ENCODE data around the gene PREB.
"Not testable (repeated sequence)": the region's sequence is repeated elsewhere in the genome, so short reads cannot be mapped to it uniquely, and the experiment has no call there.

PREB gene

DNA sequence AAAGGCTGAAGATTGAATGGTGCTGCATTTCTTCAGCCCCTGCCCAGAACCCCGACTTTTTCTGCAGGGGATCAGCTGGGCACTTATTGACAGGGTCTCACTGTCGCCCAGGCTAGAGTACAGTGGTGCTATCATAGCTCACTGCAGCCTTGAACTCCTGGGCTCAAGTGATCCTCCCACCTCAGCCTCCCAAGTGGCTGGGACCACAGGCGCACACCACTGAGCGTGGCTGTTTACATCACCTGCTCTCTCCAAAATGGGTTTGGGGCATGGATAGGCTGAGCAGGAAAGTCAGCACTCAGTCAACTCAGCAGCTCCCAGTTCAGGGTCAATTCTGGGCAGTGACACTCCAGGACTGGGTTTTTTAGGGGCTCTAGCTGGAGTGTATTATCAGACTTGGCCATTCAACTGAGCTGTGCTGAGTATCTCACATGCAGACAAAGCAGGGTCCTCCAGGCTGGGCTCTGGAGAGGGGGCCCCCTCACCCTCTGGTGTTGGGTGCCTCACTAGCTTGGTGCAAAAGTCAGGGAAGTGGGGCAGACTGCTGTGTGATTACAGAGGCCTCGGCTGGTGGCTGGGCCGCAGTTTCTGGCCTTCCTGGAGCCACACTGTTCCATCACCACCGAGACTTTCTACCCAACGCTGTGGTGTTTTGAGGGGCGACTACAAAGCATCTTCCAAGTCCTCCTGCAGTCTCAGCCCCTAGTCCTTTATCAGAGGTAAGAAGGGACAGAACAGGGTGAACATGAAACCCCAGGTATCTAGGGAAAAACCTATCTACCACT, 6.4 kb downstream of the PREB start:
- DNase-seq (ENCODE audit: low read depth in 4 of 4, low spot score in 1 of 4) = no peak

DNA sequence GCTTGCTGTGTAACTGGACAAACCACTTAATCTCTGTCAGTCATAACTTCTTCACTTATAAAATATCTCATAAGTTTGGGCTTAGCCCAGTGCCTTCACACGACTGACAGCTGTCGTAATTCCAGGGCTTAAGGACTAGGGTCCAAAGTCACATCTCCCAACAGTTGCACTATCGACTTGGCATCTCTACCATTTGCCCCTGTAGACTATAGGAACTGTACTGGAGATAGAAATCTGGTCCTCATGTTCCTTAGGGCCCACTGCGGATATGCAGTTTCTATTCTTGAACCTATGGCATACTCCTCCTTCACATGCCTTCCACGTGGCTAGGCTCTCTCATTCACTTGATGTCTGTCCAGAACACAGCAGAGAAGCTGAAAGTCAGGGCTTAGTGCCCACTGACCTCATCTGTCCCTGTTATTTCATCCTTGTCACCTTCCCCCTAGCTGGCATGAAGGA, 8.2 kb downstream of the PREB start:
- DNase-seq (ENCODE audit: low read depth in 4 of 4, low spot score in 1 of 4) = no peak

DNA sequence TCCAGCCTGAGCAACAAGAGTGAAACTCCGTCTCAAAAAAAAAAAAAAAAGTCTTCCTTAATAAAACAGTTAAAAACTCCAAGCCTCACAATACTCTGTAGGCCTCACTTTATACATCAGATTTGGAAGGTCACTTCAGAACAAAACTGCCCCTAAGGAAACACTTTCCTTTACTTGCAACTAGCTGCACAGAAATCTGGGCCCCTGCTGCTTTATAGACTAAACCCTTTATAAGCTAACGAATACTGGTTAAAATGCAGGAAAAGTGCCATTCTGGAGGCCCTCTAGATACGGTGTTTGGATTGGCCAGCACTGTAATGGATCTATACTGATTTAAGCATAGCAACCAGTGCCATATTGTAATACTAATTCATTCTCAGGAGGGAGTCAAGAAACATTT, 9.3 kb downstream of the PREB start:
- no peak for DNase-seq (ENCODE audit: low read depth in 4 of 4, low spot score in 1 of 4)

DNA sequence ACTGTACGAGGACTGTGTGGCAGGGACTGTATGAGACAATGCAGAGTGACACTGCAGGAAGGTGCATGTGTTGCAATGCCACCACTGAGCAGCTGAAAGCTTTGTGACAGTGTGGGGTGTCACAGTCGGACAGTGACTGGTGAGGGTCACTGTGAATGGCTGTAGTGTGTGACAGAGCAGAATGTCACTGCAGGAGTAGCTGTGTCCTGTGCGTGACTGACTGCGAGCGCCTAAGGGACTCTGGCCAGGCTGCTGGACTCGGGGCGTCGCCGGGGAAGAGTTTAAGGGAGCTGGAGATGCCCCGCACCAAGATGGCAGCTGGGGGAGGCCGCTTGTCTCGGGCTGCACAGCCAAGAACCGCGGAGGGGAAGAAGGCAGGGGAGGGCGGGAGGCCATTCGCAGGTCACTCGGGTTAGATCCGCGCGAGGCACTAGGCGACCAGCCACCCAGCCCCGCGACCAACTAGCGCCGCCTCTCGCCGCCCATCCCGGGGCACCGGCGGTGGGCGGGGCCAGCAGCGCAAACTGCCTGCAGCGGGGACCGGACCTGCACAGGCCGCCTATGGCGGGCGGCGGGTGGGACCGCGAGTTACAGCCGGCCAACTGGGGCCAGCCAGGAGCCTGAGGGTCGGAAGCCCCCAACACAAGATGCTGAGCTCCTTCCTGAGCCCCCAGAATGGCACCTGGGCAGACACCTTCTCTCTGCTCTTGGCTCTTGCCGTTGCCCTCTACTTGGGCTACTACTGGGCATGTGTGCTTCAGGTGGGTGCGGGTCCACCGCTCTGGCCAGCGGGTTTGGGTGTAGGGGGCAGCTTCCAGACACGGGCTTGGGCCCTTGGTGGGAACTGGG, 10.9 kb downstream of the PREB start, which contains the start of gene ABHD1:
Gene ABHD1, plus strand, starts transcription at position 514 of the 849 bp plus-strand sequence. Its CDS starts 134 bp downstream, at position 648.
- peak in 3 of 4 experiments; percentile 24 to 49 (median 24) for DNase-seq (ENCODE audit: low read depth in 4 of 4, low spot score in 1 of 4)

DNA sequence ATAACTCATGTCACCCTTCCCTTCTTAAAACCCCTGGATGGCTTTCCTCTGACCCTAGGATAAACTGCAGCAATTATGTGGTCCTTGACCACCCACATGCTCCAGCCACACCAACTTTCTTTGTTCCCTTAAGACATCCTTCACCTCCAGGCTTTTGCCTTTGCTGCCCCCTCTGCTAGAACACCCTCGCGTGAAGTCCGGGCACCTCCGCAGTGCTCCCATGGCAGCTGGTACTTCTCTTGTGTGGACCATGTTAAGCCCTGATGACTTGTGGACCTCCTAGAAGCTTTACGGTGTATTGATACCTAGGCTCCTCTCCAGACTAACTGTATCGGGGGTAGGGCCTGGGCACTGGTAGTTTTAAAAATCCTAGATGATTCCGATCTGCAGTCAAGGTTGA, 11.6 kb downstream of the PREB start:
- no peak for DNase-seq (ENCODE audit: low read depth in 4 of 4, low spot score in 1 of 4)

DNA sequence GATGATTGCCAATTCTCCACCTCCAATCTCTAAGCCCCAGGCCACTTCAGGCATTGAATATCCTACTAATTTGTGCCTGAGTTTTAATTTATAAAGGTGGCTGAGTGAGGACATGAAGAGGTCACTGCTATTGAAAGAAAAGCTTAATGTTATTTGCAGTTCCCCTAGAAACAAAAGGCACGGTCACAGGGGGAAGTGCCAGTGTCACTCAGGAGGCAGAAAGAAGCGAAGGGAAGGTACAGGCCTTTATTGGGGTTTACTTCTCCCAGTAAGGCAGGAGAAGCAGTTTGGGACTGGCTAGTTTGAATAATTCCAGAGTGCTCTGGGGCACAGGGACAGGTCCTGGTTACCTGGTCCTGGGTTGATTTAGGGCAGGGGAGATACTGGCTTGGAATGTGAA, 12.5 kb downstream of the PREB start:
- DNase-seq (ENCODE audit: low read depth in 4 of 4, low spot score in 1 of 4) = no peak

DNA sequence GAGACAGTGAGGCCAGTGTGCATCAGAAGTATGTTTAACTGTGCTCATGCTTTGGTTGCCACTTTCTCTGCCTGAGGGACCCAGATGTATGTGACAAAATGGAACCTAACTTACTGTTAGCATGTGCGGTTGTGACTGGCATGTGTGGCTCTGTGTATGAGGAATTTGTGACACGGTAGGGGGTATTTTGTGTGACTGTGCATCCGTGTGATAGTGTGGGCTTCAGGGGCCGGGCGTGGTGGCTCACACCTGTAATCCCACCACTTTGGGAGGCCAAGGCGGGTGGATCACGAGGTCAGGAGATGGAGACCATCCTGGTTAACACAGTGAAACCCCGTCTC, 15.1 kb downstream of the PREB start:
- DNase-seq (ENCODE audit: low read depth in 4 of 4, low spot score in 1 of 4) = not testable (repeated sequence)

DNA sequence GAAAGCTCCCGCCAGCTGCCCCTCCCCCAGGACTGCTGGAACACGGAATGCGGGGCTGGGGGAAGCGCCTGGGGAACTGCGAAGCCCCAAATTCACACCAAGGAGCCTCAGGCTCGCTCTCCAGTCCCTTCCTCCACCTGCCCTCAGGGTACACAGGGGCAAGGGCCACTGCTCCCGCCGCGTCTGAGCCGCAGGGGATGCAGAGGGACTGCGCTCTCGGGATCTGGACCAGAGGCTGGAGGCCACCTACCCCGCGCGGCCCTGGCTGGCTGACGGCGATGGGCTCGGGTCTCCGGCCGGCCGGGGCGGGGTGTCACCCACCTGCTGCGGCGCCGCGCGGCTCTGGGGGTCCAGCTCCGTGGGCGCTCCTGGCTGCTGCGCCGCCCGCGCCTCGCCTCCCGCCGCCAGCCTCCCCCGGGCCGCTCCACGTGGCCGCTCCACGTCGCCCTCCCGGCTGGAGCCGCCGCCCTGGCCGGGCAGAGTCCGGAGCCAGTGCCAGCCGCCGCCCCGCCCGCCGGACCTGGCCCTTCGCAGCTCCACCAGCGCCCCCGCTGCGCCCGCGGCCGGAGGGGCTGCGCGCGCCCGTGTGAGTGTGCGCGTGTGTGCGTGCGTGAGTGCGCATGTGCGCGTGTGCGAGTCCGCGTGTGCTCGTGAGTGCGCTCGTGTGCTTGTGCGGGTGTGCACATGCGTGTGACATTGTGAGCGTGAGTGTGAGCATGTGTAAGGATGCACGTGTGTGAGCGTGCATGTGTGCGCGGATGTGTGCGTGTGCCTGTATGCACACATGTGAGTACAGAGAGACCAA, 15.7 kb downstream of the PREB start, which contains the start of gene CGREF1:
Gene CGREF1, minus strand, starts transcription at position 604 of the 805 bp plus-strand sequence. CDS start 14,762 bp downstream, outside the sequence.
- DNase-seq (ENCODE audit: low read depth in 4 of 4, low spot score in 1 of 4) = peak in 1 of 4 experiments; percentile 7

DNA sequence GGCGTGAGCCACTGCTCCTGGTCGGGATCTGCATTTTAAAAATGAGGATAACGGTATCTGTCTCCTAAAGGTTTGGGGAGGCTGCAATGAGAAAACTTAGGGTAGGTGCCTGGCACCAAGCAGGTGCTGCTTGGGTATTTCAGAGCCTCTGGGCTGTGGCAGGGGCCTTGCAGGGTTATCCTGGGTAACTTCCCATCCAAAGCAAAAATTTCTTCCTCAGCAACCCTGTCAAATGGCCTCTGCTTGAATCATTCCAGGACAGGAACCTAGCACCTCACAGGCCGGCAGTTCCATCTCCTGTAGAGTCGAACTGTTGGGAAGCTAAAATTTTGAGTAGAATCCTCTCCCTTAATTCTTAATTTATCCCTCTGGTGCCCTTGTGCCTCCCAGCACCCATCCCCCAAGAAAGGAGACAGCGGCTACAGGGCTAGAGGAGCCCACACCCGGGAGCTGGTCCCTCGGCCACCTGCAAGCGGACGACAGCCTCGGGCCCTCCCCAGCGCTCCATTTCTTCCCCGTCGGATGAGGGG, 16.4 kb downstream of the PREB start:
- no peak for DNase-seq (ENCODE audit: low read depth in 4 of 4, low spot score in 1 of 4)

DNA sequence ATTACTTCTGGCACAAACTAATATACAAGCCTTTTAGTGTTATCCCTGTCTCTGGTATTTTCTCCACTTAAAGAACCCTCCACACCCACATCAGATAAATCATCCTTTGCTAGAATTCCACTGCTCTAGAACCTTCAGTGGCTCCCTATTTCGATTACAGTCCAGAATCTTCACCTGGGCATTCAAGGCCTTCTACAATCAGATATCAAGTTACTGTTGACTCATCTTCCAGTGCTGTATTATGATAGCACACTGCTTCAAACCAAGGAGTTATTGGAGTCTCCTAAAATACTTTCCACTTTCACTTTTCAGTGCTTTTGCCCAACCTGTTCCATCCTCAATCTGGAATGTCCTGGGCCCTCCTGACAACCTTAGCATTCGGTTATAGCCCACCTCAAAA, 18.9 kb downstream of the PREB start:
- no peak for DNase-seq (ENCODE audit: low read depth in 4 of 4, low spot score in 1 of 4)

DNA sequence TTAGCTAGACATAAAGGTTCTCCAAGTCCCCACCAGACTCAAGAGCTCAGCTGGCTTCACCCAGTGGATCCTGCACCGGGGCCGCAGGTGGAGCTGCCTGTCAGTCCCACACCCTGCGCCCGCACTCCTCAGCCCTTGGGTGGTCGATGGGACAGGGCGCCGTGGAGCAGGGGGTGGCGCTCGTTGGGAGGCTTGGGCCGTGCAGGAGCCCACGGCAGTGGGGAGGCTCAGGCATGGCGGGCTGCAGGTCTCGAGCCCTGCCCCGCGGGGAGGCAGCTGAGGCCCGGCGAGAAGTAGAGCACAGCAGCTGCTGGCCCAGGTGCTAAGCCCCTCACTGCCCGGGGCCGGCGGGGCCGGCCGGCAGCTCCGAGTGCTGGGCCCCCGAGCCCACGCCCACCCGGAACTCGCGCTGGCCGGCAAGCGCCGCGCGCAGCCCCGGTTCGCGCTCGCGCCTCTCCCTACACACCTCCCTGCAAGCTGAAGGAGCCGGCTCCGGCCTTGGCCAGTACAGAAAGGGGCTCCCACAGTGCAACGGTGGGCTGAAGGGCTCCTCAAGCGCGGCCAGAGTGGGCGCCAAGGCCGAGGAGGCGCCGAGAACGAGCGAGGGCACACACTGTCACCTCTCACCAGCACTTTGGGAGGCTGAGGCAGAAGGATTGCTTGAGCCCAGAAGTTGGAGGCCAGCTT, 22.9 kb downstream of the PREB start:
- not testable (repeated sequence) for DNase-seq (ENCODE audit: low read depth in 4 of 4, low spot score in 1 of 4)

DNA sequence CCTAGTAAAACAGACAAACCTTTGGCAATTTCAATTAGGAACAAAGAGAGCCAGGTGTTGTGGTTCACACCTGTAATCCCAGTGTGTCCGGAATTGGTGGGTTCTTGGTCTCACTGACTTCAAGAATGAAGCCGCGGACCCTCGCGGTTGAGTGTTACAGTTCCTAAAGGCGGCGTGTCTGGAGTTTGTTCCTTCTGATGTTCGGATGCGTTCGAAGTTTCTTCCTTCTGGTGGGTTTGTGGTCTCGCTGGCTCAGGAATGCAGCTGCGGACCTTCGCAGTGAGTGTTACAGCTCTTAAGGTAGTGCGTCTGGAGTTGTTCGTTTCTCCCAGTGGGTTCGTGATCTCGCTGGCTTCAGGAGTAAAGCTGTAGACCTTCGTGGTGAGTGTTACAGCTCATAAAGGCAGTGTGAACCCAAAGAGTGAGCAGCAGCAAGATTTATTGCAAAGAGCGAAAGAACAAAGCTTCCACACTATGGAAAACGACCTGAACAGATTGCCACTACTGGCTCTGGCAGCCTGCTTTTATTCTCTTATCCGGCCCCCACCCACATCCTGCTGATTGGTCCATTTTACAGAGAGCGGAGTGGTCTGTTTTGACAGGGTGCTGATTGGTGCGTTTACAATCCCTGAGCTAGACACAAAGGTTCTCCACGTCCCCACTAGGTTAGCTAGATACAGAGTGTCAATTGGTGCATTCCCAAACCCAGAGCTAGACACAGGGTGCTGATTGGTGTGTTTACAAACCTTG, 23.7 kb downstream of the PREB start:
- DNase-seq (ENCODE audit: low read depth in 4 of 4, low spot score in 1 of 4) = not testable (repeated sequence)

DNA sequence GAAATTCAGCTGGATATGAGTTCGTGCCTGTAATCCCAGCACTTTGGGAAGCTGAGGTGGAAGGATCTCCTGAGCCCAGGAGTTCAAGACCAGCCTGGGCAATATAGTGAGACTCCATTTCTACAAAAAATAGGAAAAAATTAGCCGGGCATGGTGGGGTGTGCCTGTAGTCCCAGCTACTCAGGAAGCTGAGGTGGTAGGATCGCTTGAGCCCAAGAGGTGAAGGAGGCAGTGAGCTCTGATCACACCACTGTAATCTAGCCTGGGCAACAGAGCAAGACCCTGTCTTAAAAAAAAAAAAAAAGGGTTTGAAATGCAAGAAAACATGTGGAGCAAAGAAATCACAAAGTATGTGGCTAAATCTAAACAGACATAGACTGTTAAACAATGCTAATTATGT, 25.4 kb downstream of the PREB start:
- no peak for DNase-seq (ENCODE audit: low read depth in 4 of 4, low spot score in 1 of 4)

DNA sequence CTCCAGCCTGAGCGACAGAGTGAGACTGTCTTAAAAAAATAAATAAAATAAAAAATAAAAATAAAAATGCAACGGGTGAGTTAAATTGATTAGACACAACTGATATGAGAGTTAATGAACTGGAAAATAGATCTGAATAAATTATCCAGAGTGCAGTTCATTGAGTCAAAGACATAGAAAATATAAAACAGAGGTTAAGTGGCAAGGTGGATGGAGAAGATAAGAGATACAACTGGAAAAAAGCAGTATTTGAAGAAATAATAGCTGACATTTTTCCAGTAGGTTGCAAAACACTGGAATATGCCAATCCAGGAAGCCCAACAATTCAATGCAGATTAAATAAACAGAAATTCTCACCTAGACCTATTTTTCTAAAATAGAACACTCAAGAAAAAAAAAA, 26.2 kb downstream of the PREB start:
- no peak for DNase-seq (ENCODE audit: low read depth in 4 of 4, low spot score in 1 of 4)

DNA sequence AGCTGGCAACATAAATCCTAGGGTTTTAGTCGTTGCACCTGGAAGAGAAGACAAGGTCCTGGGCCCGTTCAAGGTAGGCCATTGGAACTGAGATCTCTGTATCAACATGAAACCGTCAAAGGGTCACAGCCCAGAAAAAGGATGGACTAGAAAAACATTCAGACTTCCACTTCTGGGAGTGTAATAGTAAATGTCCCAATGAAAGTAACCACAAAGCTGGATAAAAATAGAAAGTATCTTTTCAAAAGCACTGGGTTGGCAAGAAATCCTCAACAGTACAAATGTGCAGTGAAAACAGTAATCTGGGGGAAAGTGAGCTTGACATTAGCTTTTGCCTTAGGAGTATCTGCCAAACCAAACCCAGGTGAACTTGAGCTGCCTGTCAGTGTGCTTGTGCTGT, 28.5 kb downstream of the PREB start:
- DNase-seq (ENCODE audit: low read depth in 4 of 4, low spot score in 1 of 4) = no peak

DNA sequence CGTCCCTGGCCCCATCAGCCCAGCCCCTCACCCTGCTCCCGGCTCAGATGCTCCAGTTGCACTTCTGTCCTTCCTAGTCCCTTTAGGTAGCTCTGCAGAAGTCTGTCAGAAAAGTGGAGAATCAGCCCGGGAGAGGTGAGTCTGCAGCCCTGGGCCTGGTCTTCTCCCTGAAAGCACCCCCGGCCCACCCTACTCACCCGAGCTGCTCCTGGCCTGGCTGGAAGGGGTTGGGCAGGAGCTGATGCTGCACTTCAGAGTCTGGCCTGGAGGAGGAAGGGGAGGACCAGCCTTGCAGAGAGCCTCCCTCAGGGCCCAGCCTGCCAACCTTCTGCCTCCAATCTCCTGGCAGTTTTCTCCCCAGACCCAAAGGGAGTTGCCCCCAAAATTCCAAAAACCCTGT, 32.1 kb downstream of the PREB start:
- DNase-seq (ENCODE audit: low read depth in 4 of 4, low spot score in 1 of 4) = no peak

DNA sequence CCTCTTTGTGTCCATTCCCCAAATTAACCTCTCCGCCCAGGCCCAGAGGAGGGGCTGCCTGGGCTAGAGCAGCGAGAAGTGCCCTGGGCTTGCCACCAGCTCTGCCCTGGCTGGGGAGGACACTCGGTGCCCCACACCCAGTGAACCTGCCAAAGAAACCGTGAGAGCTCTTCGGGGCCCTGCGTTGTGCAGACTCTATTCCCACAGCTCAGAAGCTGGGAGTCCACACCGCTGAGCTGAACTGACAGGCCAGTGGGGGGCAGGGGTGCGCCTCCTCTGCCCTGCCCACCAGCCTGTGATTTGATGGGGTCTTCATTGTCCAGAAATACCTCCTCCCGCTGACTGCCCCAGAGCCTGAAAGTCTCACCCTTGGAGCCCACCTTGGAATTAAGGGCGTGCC, 34.4 kb downstream of the PREB start:
- no peak for DNase-seq (ENCODE audit: low read depth in 4 of 4, low spot score in 1 of 4)

DNA sequence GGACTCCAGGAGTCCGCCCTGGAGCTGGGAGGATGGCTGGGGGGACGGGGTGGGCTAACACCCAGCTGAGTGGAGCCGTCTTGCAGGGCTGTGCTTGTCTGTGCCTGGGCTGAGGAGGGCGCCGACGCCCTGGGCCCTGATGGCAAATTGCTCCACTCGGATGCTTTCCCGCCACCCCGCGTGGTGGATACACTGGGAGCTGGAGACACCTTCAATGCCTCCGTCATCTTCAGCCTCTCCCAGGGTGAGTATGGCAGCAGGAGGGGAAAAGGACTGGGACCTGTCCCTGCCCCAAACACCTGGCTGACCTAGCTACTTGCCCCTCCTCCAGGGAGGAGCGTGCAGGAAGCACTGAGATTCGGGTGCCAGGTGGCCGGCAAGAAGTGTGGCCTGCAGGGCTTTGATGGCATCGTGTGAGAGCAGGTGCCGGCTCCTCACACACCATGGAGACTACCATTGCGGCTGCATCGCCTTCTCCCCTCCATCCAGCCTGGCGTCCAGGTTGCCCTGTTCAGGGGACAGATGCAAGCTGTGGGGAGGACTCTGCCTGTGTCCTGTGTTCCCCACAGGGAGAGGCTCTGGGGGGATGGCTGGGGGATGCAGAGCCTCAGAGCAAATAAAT, 35.0 kb downstream of the PREB start:
- no peak for DNase-seq (ENCODE audit: low read depth in 4 of 4, low spot score in 1 of 4)

DNA sequence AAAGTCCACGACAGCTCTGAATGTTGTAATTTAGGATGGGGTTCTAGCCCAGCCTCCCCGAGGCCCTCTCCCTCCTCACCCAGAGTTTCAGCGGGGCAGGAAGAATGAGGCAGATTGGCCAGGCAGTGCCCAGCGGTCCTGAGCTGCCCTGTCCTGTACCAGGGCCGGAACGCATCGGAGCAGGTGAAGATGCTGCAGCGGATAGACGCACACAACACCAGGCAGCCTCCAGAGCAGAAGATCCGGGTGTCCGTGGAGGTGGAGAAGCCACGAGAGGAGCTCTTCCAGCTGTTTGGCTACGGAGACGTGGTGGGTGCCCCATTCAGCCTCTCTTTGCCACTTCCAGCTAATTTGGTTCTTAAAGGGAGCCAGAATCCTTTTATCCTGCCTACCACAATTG, 37.1 kb downstream of the PREB start:
- DNase-seq (ENCODE audit: low read depth in 4 of 4, low spot score in 1 of 4) = no peak

Data from stimulated activated CD4-positive, alpha-beta T cell treated with anti-CD3 and anti-CD28 coated beads, Interleukin-1b, Interleukin-23, amount 100 ng/mL, for 24 hours (primary cell).